H1 (cell line): Measurements from ENCODE around the gene AGPAT4. TPM values are rescaled to one million over a fixed set of nuclear protein-coding genes. Genes with fewer than 3 reads are reported as not detected.
"Not testable (repeated sequence)": the region's sequence is repeated elsewhere in the genome, so short reads cannot be mapped to it uniquely, and the experiment has no call there.

ENCODE experiments used
- CTCF ChIA-PET: fragments of 300-600 bp; sonication (Branson Sonifier 250); formaldehyde crosslinking; loops from one replicate; lab custom pipeline; 2021; ENCODE audit not compliant: partially characterized antibody; lab: Charles Lee
- POLR2A ChIA-PET: fragments of 300-600 bp; sonication (Branson Sonifier 250); formaldehyde crosslinking; loops from one replicate; lab custom pipeline; 2021; ENCODE audit warnings: inconsistent platforms; ENCODE audit not compliant: partially characterized antibody; lab: Charles Lee
- DNase-seq, 2 experiments: peaks; one replicate each; pipeline versions ENCODE4 v3.0.0 to v3.0.0-alpha.2; 2010 to 2022; ENCODE audit warnings: low spot score in 2 of 2, low read depth in 1 of 2, mixed read lengths in 1 of 2
- FAIRE-seq: peaks from 2 replicates; lab custom pipeline; 2011; peaks lifted over from hg19 to GRCh38; lab: Jason Lieb, UNC
- H2AFZ ChIP-seq: 2 replicates; pipeline ENCODE4 v1.8.1; 2012; ENCODE audit warnings: low read length, inconsistent platforms
- H2AK5ac ChIP-seq: 2 replicates; pipeline ENCODE4 v1.6.1; 2013; ENCODE audit warnings: low read depth, low read length
- H2BK120ac ChIP-seq: replicated peaks from 2 replicates; pipeline ENCODE3; 2013; ENCODE audit warnings: low read depth, low read length, inconsistent platforms
- H2BK12ac ChIP-seq: 2 replicates; pipeline ENCODE4 v1.6.1; 2013; ENCODE audit warnings: low read depth, low read length
- H2BK15ac ChIP-seq: 2 replicates; pipeline ENCODE4 v1.6.1; 2013; ENCODE audit warnings: low read length
- H2BK20ac ChIP-seq: 2 replicates; pipeline ENCODE4 v1.6.1; 2013; ENCODE audit warnings: low read length
- H2BK5ac ChIP-seq: 2 replicates; pipeline ENCODE4 v1.6.1; 2013; ENCODE audit warnings: low read depth, low read length
- H3K14ac ChIP-seq: 2 replicates; pipeline ENCODE4 v1.6.1; 2013; ENCODE audit warnings: inconsistent platforms; ENCODE audit not compliant: insufficient read length
- H3K18ac ChIP-seq: 2 replicates; pipeline ENCODE4 v1.6.1; 2013; ENCODE audit warnings: low read length; ENCODE audit errors: extremely low read depth
- H3K23ac ChIP-seq: 2 replicates; pipeline ENCODE4 v1.6.1; 2013; ENCODE audit warnings: inconsistent platforms; ENCODE audit not compliant: insufficient read length
- H3K23me2 ChIP-seq: 2 replicates; pipeline ENCODE4 v1.6.1; 2013; ENCODE audit warnings: low read depth, low read length
- H3K27ac ChIP-seq: 2 replicates; pipeline ENCODE4 v1.6.1; 2011; ENCODE audit warnings: low read depth, low read length, inconsistent platforms
- H3K27me3 ChIP-seq, 4 experiments: replicated peaks in 1 of 4; 1 replicate in 1 of 4; 2 replicates in 3 of 4; pipeline versions ENCODE4 v1.6.1 to v1.8.1; 2011 to 2013; ENCODE audit warnings: low read length in 3 of 4, mild to moderate bottlenecking in 3 of 4, inconsistent platforms in 2 of 4, mixed read lengths in 2 of 4, moderate library complexity in 1 of 4; ENCODE audit not compliant: control insufficient read depth in 3 of 4, insufficient read depth in 3 of 4; ENCODE audit errors: extremely low read depth in 1 of 4
- H3K36me3 ChIP-seq, 4 experiments: 2 replicates each; pipeline versions ENCODE4 v1.6.1 to v1.8.1; 2011 to 2013; ENCODE audit warnings: mild to moderate bottlenecking in 4 of 4, low read length in 3 of 4, moderate library complexity in 2 of 4, control low read depth in 1 of 4, inconsistent platforms in 1 of 4; ENCODE audit not compliant: insufficient read depth in 4 of 4, control insufficient read depth in 2 of 4
- H3K4ac ChIP-seq: replicated peaks from 2 replicates; pipeline ENCODE3; 2013; ENCODE audit warnings: low read length, low read depth, mixed read lengths, inconsistent platforms; ENCODE audit not compliant: insufficient read length
- H3K4me1 ChIP-seq, 4 experiments: replicated peaks in 1 of 4; 1 replicate in 1 of 4; 2 replicates in 3 of 4; pipeline versions ENCODE4 v1.6.1 to v1.8.1; 2011 to 2013; ENCODE audit warnings: low read length in 3 of 4, inconsistent platforms in 2 of 4, mixed read lengths in 1 of 4; ENCODE audit not compliant: insufficient read depth in 4 of 4, control insufficient read depth in 3 of 4
- H3K4me2 ChIP-seq, 2 experiments: 2 replicates each; pipeline versions ENCODE4 v1.6.1 to v1.8.1; 2011 to 2013; ENCODE audit warnings: low read depth in 2 of 2, low read length in 2 of 2, control low read depth in 1 of 2, inconsistent platforms in 1 of 2, mild to moderate bottlenecking in 1 of 2; ENCODE audit not compliant: insufficient read depth in 1 of 2
- H3K4me3 ChIP-seq, 4 experiments: fragments of 200-600, 300-600 bp in 1 of 4; sonication (generic), shearing (Covaris generic), sonication (Bioruptor Twin) in 1 of 4; 2 replicates each; pipeline versions ENCODE4 v1.5.1 to v1.8.1; 2011 to 2016; ENCODE audit warnings: low read length in 4 of 4, low read depth in 3 of 4, control low read depth in 2 of 4, inconsistent platforms in 2 of 4, mild to moderate bottlenecking in 2 of 4, mixed read lengths in 1 of 4, moderate library complexity in 1 of 4; ENCODE audit not compliant: insufficient read depth in 2 of 4; ENCODE audit errors: extremely low read depth in 1 of 4
- H3K56ac ChIP-seq: replicated peaks from 2 replicates; pipeline ENCODE3; 2013; ENCODE audit warnings: low read depth, mild to moderate bottlenecking, mixed read lengths, low read length, inconsistent platforms; ENCODE audit not compliant: insufficient read length
- H3K79me1 ChIP-seq: 2 replicates; pipeline ENCODE4 v1.6.1; 2013; ENCODE audit warnings: low read depth, low read length, control low read depth
- H3K79me2 ChIP-seq, 2 experiments: 2 replicates each; pipeline versions ENCODE4 v1.6.1 to v1.8.1; 2012 to 2013; ENCODE audit warnings: low read length in 2 of 2, mild to moderate bottlenecking in 2 of 2, inconsistent platforms in 1 of 2; ENCODE audit not compliant: insufficient read depth in 2 of 2, control insufficient read depth in 1 of 2
- H3K9ac ChIP-seq, 4 experiments: replicated peaks in 1 of 4; 1 replicate in 1 of 4; 2 replicates in 3 of 4; pipeline versions ENCODE4 v1.6.1 to v1.8.1; 2011 to 2013; ENCODE audit warnings: low read depth in 3 of 4, low read length in 3 of 4, control low read depth in 2 of 4, mild to moderate bottlenecking in 2 of 4, moderate library complexity in 2 of 4, inconsistent platforms in 1 of 4; ENCODE audit errors: extremely low read depth in 1 of 4
- H3K9me3 ChIP-seq, 2 experiments: 2 replicates each; pipeline versions ENCODE4 v1.6.1 to v1.8.1; 2012 to 2013; ENCODE audit warnings: mild to moderate bottlenecking in 2 of 2, moderate library complexity in 2 of 2, control low read depth in 1 of 2, inconsistent platforms in 1 of 2, low read depth in 1 of 2, low read length in 1 of 2, mixed read lengths in 1 of 2; ENCODE audit not compliant: insufficient read depth in 2 of 2
- H4K20me1 ChIP-seq, 2 experiments: replicated peaks in 1 of 2; 2 replicates each; pipeline versions ENCODE3 to v1.8.1; 2011 to 2013; ENCODE audit warnings: inconsistent platforms in 2 of 2, low read length in 2 of 2, mild to moderate bottlenecking in 1 of 2; ENCODE audit not compliant: insufficient read depth in 2 of 2, control insufficient read depth in 1 of 2
- H4K5ac ChIP-seq: 2 replicates; pipeline ENCODE4 v1.6.1; 2013; ENCODE audit warnings: low read length, low read depth, mixed read lengths, inconsistent platforms; ENCODE audit not compliant: insufficient read length
- H4K8ac ChIP-seq: 2 replicates; pipeline ENCODE4 v1.8.0; 2013; ENCODE audit warnings: mild to moderate bottlenecking, moderate library complexity, low read length, inconsistent platforms; ENCODE audit not compliant: insufficient read depth; ENCODE audit errors: extremely low read depth
- H4K91ac ChIP-seq: replicated peaks from 2 replicates; pipeline ENCODE3; 2013; ENCODE audit warnings: low read length, mixed read lengths, inconsistent platforms; ENCODE audit not compliant: insufficient read length
- WGBS, 2 experiments: shearing (Covaris generic) in 1 of 2; methylation state at CpG; one replicate each; pipeline versions ENCODE4 v1.1.6 to v1.1.7; 2013 to 2015; ENCODE audit warnings: low lambda C conversion rate in 2 of 2, mixed read lengths in 2 of 2, inconsistent platforms in 1 of 2, low coverage in 1 of 2, missing lambda C conversion rate in 1 of 2; ENCODE audit not compliant: insufficient replicate concordance in 2 of 2, insufficient coverage in 1 of 2, insufficient read length in 1 of 2; ENCODE audit errors: extremely low coverage in 1 of 2, missing lambda C conversion rate in 1 of 2; 5-methylcytosine and 5-hydroxymethylcytosine counted together
- polyA plus RNA-seq, 7 experiments: library from polyadenylated mRNA; depleted of rRNA in 3 of 7; stranded (reverse) in 5 of 7; unstranded in 2 of 7; fragments of >200 nt in 5 of 7; fragments of 200-250 nt in 2 of 7; gene quantifications; 1 replicate in 5 of 7; 2 replicates in 1 of 7; 4 replicates in 1 of 7; pipeline versions ENCODE4 v1.2.1 to v1.2.3, GENCODE V29; 2011 to 2013; ENCODE audit warnings: missing spikeins in 2 of 7, mixed read lengths in 2 of 7
- total RNA-seq: library from RNA; stranded (reverse); fragmentation: NEBNext Ultra II Directional; extraction: Animal tissue kit (Norgen Biotek cat#: 25700); gene quantifications from 2 replicates; pipeline ENCODE4 v1.2.1, GENCODE V29; 2021

AGPAT4 gene
- total and polyA plus RNA-seq, 2 of the 8 experiments (the other 6 are each of a cell fraction or from before 2014, with no cell fraction given), result 13.5 to 23.8 TPM

DNA sequence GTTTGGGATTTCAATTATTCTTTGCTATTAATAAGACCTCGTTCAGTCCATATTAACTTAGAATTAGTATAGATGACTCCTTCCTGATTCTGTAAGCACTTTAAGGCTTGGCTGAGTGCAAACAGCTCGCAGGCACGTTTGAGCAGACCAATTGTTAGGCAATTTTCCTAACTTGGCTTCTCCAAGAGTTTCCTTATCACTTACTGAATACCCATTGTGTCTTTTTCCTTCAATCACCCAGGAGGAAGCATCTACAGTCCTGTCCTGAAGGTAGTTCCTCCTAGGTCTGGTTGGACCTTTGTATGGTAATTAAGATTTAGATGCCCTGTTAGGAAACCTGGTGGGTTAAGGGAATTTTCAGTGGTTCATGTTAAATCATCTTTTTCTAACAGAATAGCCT, 39.6 kb upstream of the AGPAT4 start:
- H3K18ac ChIP-seq, H3K79me1 ChIP-seq, H4K20me1 ChIP-seq, H3K9ac ChIP-seq, FAIRE-seq, H3K27ac ChIP-seq, H3K23me2 ChIP-seq, H4K5ac ChIP-seq, H4K8ac ChIP-seq, H3K4me2 ChIP-seq, H3K14ac ChIP-seq, H4K91ac ChIP-seq, POLR2A ChIA-PET, H2AK5ac ChIP-seq, H3K23ac ChIP-seq, H2BK15ac ChIP-seq, H2BK12ac ChIP-seq, H2BK5ac ChIP-seq, H3K27me3 ChIP-seq, H2AFZ ChIP-seq, H2BK120ac ChIP-seq, DNase-seq, H3K4me1 ChIP-seq, H3K36me3 ChIP-seq, CTCF ChIA-PET, H3K56ac ChIP-seq, H3K79me2 ChIP-seq, H2BK20ac ChIP-seq, H3K4me3 ChIP-seq, H3K4ac ChIP-seq: not testable (repeated sequence)
- peaks cover 3 to 13% of the 10 kb centered on the region in 2 experiments; a peak in 2 of 4 replicates for H3K9me3 ChIP-seq
- WGBS, 2 experiments, result 78% methylated on average over 3 of the region's 3 CpGs; no CpG with 5 or more reads in 1 of the 2 experiments

DNA sequence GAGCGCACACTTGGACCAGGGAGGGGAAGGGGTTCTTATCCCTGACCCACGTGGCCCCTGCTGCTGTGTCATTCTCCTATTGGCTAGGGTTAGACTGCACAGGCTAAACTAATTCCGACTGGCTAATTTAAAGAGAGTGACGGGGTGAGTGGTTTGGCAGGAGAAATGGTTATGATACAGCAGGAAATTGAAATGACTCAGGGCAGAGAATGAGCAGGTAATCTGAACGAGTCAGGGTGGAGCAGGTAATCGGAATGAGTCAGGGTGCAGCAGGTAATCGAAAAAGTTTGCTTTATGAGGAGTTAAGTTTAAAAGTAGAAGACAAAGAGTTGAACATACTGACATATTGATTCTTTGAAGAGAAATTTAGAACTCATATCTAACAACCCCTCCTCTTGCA, 35.9 kb upstream of the AGPAT4 start:
- H2BK15ac ChIP-seq, H3K4me1 ChIP-seq, H3K27me3 ChIP-seq, H2BK5ac ChIP-seq, H3K56ac ChIP-seq, H3K79me1 ChIP-seq, DNase-seq, H2BK20ac ChIP-seq, H2BK120ac ChIP-seq, H2BK12ac ChIP-seq, H2AFZ ChIP-seq, H3K4me2 ChIP-seq, H3K18ac ChIP-seq, H4K91ac ChIP-seq, H3K4ac ChIP-seq, H3K4me3 ChIP-seq, H3K9ac ChIP-seq, H3K14ac ChIP-seq, H3K27ac ChIP-seq, H3K79me2 ChIP-seq, H4K8ac ChIP-seq, H4K5ac ChIP-seq, H4K20me1 ChIP-seq, FAIRE-seq, H2AK5ac ChIP-seq, H3K23ac ChIP-seq, H3K23me2 ChIP-seq, H3K36me3 ChIP-seq, POLR2A ChIA-PET: not testable (repeated sequence)
- H3K9me3 ChIP-seq, result peaks cover 0 to 12% of the 10 kb centered on the region in 2 experiments; a peak in 2 of 4 replicates
- WGBS, 2 experiments, result 93% methylated on average over 7 of the region's 7 CpGs; no CpG with 5 or more reads in 1 of the 2 experiments
- CTCF ChIA-PET, result interaction anchor here (1.6 kb wide), 1 partner anchor 61 kb away, joined by 3 read pairs; no protein-coding TSS in a partner anchor
